ENCODE measurements around the gene PPARD. TPM values are rescaled to one million over a fixed set of nuclear protein-coding genes. Genes with fewer than 3 reads are reported as not detected.

Gene PPARD
- total and polyA plus RNA-seq, 2 of the 13 experiments (the other 11 are each of a cell fraction or from before 2014, with no cell fraction given) = 6.1 to 13.3 TPM

DNA sequence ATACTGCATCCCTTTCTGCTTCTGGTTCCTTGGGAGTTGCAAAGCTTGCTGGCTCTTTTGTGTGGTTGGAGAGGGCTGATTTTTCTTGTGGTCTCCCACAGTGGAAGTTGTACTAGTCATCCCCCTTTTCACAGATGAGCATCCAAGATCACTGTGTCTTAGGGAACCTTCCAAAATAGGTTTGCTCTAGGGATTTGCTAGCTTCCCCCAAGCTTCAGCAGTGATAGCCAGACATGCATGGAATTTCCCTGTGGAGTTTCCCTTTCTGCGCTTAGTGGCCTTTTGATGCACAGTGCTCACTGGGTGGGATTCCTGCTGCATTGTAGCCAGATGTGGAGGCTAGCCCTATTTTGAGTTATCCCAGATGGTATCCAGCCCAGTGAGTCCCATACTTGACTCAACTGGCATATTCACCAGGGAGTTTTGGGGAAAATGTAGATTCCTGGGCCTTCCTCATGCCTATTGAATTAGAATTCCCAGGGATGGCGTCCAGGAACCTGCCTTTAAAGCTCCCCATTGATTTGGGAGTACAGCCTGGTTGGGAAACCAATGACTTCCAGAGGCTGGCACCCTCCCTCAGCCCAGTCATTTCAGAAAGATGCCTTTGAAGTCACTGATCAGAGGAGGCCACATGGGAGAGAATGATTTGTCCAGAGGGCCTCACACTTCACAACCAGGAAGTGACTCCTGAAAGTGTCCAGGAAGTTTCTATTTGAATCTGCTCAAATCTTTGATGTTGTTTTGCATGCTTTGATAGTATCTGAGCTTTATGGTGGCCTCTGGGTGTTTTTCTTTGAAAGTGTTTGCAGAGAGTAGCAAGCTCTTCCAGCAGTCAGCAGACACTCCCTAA lies 25.9 kb downstream of the PPARD start (continued):
- TF ChIP-seq ZNF296 (CRISPR knock-in tag; conservative IDR thresholded peaks at IDR 0.05) (no peak), ZNF3 (CRISPR knock-in tag; IDR thresholded peaks at IDR 0.05) (no peak), U2AF1 (optimal IDR thresholded peaks at IDR 0.05; ENCODE audit: low read depth, low read length) (no peak), ZSCAN25 (CRISPR knock-in tag; IDR thresholded peaks at IDR 0.05) (no peak), DPF2 (CRISPR knock-in tag; IDR thresholded peaks at IDR 0.05; ENCODE audit: borderline replicate concordance, low read depth) (no peak), FOXP1 (IDR thresholded peaks at IDR 0.05) (no peak), FOXP1 (CRISPR knock-in tag; IDR thresholded peaks at IDR 0.05) (peak; percentile 62), HNRNPH1 (optimal IDR thresholded peaks at IDR 0.05; ENCODE audit: low read depth, low read length) (no peak), HDAC2 (CRISPR knock-in tag; IDR thresholded peaks at IDR 0.05) (peak; percentile 50; the same call in 1 of the 2 replicates), HOXA3 (CRISPR knock-in tag; IDR thresholded peaks at IDR 0.05) (no peak; the same call in 1 of the 2 replicates), CHCHD3 (CRISPR knock-in tag; IDR thresholded peaks at IDR 0.05) (no peak), KLF15 (CRISPR knock-in tag; IDR thresholded peaks at IDR 0.05; ENCODE audit: borderline replicate concordance) (no peak), ZNF775 (CRISPR knock-in tag; IDR thresholded peaks at IDR 0.05; ENCODE audit: borderline replicate concordance) (no peak), CCAR2 (optimal IDR thresholded peaks at IDR 0.05; ENCODE audit: low read depth, low read length) (no peak), TIGD3 (CRISPR knock-in tag; IDR thresholded peaks at IDR 0.05; ENCODE audit: borderline replicate concordance) (no peak)
- TF ChIP-seq, protein P1, sequence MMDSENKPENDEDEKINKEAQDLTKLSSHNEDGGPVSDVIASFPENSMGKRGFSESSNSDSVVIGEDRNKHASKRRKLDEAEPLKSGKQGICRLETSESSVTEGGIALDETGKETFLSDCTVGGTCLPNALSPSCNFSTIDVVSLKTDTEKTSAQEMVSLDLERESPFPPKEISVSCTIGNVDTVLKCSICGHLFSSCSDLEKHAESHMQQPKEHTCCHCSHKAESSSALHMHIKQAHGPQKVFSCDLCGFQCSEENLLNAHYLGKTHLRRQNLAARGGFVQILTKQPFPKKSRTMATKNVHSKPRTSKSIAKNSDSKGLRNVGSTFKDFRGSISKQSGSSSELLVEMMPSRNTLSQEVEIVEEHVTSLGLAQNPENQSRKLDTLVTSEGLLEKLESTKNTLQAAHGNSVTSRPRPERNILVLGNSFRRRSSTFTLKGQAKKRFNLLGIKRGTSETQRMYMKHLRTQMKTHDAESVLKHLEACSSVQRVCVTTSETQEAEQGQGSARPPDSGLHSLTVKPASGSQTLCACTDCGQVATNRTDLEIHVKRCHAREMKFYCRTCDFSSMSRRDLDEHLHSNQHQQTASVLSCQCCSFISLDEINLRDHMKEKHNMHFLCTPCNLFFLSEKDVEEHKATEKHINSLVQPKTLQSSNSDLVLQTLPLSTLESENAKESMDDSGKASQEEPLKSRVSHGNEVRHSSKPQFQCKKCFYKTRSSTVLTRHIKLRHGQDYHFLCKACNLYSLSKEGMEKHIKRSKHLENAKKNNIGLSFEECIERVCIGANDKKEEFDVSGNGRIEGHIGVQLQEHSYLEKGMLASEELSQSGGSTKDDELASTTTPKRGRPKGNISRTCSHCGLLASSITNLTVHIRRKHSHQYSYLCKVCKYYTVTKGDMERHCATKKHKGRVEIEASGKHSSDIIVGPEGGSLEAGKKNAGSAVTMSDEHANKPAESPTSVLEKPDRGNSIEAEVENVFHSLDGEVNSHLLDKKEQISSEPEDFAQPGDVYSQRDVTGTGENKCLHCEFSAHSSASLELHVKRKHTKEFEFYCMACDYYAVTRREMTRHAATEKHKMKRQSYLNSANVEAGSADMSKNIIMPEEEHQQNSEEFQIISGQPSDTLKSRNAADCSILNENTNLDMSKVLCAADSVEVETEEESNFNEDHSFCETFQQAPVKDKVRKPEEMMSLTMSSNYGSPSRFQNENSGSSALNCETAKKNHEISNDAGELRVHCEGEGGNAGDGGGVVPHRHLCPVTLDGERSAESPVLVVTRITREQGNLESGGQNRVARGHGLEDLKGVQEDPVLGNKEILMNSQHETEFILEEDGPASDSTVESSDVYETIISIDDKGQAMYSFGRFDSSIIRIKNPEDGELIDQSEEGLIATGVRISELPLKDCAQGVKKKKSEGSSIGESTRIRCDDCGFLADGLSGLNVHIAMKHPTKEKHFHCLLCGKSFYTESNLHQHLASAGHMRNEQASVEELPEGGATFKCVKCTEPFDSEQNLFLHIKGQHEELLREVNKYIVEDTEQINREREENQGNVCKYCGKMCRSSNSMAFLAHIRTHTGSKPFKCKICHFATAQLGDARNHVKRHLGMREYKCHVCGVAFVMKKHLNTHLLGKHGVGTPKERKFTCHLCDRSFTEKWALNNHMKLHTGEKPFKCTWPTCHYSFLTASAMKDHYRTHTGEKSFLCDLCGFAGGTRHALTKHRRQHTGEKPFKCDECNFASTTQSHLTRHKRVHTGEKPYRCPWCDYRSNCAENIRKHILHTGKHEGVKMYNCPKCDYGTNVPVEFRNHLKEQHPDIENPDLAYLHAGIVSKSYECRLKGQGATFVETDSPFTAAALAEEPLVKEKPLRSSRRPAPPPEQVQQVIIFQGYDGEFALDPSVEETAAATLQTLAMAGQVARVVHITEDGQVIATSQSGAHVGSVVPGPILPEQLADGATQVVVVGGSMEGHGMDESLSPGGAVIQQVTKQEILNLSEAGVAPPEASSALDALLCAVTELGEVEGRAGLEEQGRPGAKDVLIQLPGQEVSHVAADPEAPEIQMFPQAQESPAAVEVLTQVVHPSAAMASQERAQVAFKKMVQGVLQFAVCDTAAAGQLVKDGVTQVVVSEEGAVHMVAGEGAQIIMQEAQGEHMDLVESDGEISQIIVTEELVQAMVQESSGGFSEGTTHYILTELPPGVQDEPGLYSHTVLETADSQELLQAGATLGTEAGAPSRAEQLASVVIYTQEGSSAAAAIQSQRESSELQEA (CRISPR knock-in tag; IDR thresholded peaks at IDR 0.05; ENCODE audit: not compliant biosample characterization) = no peak
- TF ChIP-seq, protein P2, sequence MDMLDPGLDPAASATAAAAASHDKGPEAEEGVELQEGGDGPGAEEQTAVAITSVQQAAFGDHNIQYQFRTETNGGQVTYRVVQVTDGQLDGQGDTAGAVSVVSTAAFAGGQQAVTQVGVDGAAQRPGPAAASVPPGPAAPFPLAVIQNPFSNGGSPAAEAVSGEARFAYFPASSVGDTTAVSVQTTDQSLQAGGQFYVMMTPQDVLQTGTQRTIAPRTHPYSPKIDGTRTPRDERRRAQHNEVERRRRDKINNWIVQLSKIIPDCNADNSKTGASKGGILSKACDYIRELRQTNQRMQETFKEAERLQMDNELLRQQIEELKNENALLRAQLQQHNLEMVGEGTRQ (IDR thresholded peaks at IDR 0.05; ENCODE audit: low read depth, low read length) = no peak
- TF ChIP-seq, protein P2 (CRISPR knock-in tag; IDR thresholded peaks at IDR 0.05; ENCODE audit: borderline replicate concordance) = no peak

Measured in HepG2 (cell line).